Measurements from ENCODE around the gene PAQR4. TPM values are rescaled to one million over a fixed set of nuclear protein-coding genes. Genes with fewer than 3 reads are reported as not detected.

PAQR4 gene
- total and polyA plus RNA-seq, 2 experiments from 2014 or later = 4.5 to 8.3 TPM

GRCh38 chr16:2934450-2934849 is 34.7 kb upstream of the PAQR4 start:
- DNase-seq (ENCODE audit: low spot score) = no peak
- 91% methylated on average over 15 of the region's 15 CpGs for WGBS (ENCODE audit: low lambda C conversion rate, missing lambda C conversion rate)
- Histone ChIP-seq H3K9me2 (replicated peaks; ENCODE audit: insufficient read depth) (no peaks in the 10 kb centered on the region), H3K27me3 (no peaks in the 10 kb centered on the region), H3K4me3 (no peak overlapping the region), H4K20me1 (ENCODE audit: insufficient read depth, poor library complexity, severe bottlenecking) (no peaks in the 10 kb centered on the region), H3K4me2 (no peak overlapping the region), H3K36me3 (replicated peaks; ENCODE audit: insufficient read depth, low read depth) (no peaks in the 10 kb centered on the region), H3K9me3 (ENCODE audit: low read depth) (no peaks in the 10 kb centered on the region), H3K4me1 (ENCODE audit: insufficient read depth) (no peaks in the 10 kb centered on the region), H3K27ac (no peak overlapping the region), H3K79me2 (no peaks in the 10 kb centered on the region), H2AFZ (no peak overlapping the region)
- TF ChIP-seq EZH2 (IDR thresholded peaks at IDR 0.05; ENCODE audit: borderline replicate concordance) (no peak), EZH2phosphoT487 (IDR thresholded peaks at IDR 0.05; ENCODE audit: low read depth, severe bottlenecking, unreplicated experiment) (no peak)
- TF ChIP-seq, protein P1, sequence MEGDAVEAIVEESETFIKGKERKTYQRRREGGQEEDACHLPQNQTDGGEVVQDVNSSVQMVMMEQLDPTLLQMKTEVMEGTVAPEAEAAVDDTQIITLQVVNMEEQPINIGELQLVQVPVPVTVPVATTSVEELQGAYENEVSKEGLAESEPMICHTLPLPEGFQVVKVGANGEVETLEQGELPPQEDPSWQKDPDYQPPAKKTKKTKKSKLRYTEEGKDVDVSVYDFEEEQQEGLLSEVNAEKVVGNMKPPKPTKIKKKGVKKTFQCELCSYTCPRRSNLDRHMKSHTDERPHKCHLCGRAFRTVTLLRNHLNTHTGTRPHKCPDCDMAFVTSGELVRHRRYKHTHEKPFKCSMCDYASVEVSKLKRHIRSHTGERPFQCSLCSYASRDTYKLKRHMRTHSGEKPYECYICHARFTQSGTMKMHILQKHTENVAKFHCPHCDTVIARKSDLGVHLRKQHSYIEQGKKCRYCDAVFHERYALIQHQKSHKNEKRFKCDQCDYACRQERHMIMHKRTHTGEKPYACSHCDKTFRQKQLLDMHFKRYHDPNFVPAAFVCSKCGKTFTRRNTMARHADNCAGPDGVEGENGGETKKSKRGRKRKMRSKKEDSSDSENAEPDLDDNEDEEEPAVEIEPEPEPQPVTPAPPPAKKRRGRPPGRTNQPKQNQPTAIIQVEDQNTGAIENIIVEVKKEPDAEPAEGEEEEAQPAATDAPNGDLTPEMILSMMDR (IDR thresholded peaks at IDR 0.05; ENCODE audit: poor library complexity) = no peak

GRCh38 chr16:2936436-2937011 is 32.6 kb upstream of the PAQR4 start:
- Histone ChIP-seq H3K36me3 (replicated peaks; ENCODE audit: insufficient read depth, low read depth) (no peaks in the 10 kb centered on the region), H3K27ac (no peak overlapping the region), H3K4me2 (no peak overlapping the region), H3K9me2 (replicated peaks; ENCODE audit: insufficient read depth) (no peaks in the 10 kb centered on the region), H3K4me3 (no peak overlapping the region), H3K79me2 (no peaks in the 10 kb centered on the region), H2AFZ (no peak overlapping the region), H3K27me3 (no peaks in the 10 kb centered on the region), H3K4me1 (ENCODE audit: insufficient read depth) (no peaks in the 10 kb centered on the region), H3K9me3 (ENCODE audit: low read depth) (no peaks in the 10 kb centered on the region), H4K20me1 (ENCODE audit: insufficient read depth, poor library complexity, severe bottlenecking) (no peaks in the 10 kb centered on the region)
- TF ChIP-seq, protein P1 (IDR thresholded peaks at IDR 0.05; ENCODE audit: poor library complexity) = no peak
- TF ChIP-seq EZH2phosphoT487 (IDR thresholded peaks at IDR 0.05; ENCODE audit: low read depth, severe bottlenecking, unreplicated experiment) = no peak
- no peak for TF ChIP-seq EZH2 (IDR thresholded peaks at IDR 0.05; ENCODE audit: borderline replicate concordance)
- WGBS (ENCODE audit: low lambda C conversion rate, missing lambda C conversion rate) = 95% methylated on average over 18 of the region's 22 CpGs
- no peak for DNase-seq (ENCODE audit: low spot score)

DNA sequence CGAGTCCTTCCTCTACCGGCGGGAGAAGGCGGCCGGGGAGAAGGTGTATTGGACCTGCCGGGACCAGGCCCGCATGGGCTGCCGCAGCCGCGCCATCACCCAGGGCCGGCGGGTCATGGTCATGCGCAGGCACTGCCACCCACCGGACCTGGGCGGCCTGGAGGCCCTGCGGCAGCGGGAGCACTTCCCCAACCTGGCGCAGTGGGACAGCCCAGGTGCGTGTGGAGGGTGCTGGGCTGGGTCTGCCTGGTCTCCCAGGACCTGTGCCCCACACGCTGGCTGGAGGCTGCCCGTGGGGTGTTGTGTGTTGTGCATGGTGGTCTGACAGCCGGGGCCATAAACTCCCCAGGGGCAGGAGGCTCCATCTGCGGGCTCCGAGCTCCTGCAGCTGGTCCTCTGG is 32.0 kb upstream of the PAQR4 start:
- no peak overlapping the region for H2AFZ ChIP-seq
- TF ChIP-seq, protein P1 (IDR thresholded peaks at IDR 0.05; ENCODE audit: poor library complexity) = no peak
- no peak for TF ChIP-seq EZH2 (IDR thresholded peaks at IDR 0.05; ENCODE audit: borderline replicate concordance)
- no peak for TF ChIP-seq EZH2phosphoT487 (IDR thresholded peaks at IDR 0.05; ENCODE audit: low read depth, severe bottlenecking, unreplicated experiment)
- no peaks in the 10 kb centered on the region for H3K9me3 ChIP-seq (ENCODE audit: low read depth)
- no peaks in the 10 kb centered on the region for H4K20me1 ChIP-seq (ENCODE audit: insufficient read depth, poor library complexity, severe bottlenecking)
- H3K36me3 ChIP-seq (replicated peaks; ENCODE audit: insufficient read depth, low read depth) = no peaks in the 10 kb centered on the region
- H3K27ac ChIP-seq = no peak overlapping the region
- H3K79me2 ChIP-seq = no peaks in the 10 kb centered on the region
- no peak overlapping the region for H3K4me3 ChIP-seq
- WGBS (ENCODE audit: low lambda C conversion rate, missing lambda C conversion rate) = 98% methylated on average over 24 of the region's 24 CpGs
- no peak for DNase-seq (ENCODE audit: low spot score)
- H3K27me3 ChIP-seq = no peaks in the 10 kb centered on the region
- H3K4me1 ChIP-seq (ENCODE audit: insufficient read depth) = no peaks in the 10 kb centered on the region
- no peak overlapping the region for H3K4me2 ChIP-seq
- no peaks in the 10 kb centered on the region for H3K9me2 ChIP-seq (replicated peaks; ENCODE audit: insufficient read depth)
